Adipocyte (in vitro differentiated cells): Measurements from ENCODE around the gene POR.

ENCODE experiments used
- DNase-seq: peaks from one replicate; pipeline ENCODE4 v3.0.0-alpha.2; 2015; ENCODE audit warnings: low read depth
- H3K27me3 ChIP-seq: replicated peaks from 2 replicates; pipeline ENCODE4 v1.7.0; 2013; ENCODE audit warnings: mild to moderate bottlenecking, low read length, moderate library complexity; ENCODE audit not compliant: control insufficient read depth, insufficient read depth
- H3K36me3 ChIP-seq: 2 replicates; pipeline ENCODE4 v1.7.0; 2013; ENCODE audit warnings: low read length, mild to moderate bottlenecking, moderate library complexity; ENCODE audit not compliant: control insufficient read depth, insufficient read depth, severe bottlenecking
- H3K4me1 ChIP-seq: 2 replicates; pipeline ENCODE4 v1.7.0; 2013; ENCODE audit warnings: mild to moderate bottlenecking, low read length, moderate library complexity; ENCODE audit not compliant: control insufficient read depth, insufficient read depth
- H3K4me3 ChIP-seq: 2 replicates; pipeline ENCODE4 v1.7.0; 2013; ENCODE audit warnings: mild to moderate bottlenecking, low read length, moderate library complexity
- H3K9ac ChIP-seq: 2 replicates; pipeline ENCODE4 v1.7.0; 2013; ENCODE audit warnings: mild to moderate bottlenecking, low read length, moderate library complexity
- H3K9me3 ChIP-seq: 2 replicates; pipeline ENCODE4 v1.7.0; 2013; ENCODE audit warnings: mild to moderate bottlenecking, low read length, moderate library complexity; ENCODE audit not compliant: control insufficient read depth

Gene POR

DNA sequence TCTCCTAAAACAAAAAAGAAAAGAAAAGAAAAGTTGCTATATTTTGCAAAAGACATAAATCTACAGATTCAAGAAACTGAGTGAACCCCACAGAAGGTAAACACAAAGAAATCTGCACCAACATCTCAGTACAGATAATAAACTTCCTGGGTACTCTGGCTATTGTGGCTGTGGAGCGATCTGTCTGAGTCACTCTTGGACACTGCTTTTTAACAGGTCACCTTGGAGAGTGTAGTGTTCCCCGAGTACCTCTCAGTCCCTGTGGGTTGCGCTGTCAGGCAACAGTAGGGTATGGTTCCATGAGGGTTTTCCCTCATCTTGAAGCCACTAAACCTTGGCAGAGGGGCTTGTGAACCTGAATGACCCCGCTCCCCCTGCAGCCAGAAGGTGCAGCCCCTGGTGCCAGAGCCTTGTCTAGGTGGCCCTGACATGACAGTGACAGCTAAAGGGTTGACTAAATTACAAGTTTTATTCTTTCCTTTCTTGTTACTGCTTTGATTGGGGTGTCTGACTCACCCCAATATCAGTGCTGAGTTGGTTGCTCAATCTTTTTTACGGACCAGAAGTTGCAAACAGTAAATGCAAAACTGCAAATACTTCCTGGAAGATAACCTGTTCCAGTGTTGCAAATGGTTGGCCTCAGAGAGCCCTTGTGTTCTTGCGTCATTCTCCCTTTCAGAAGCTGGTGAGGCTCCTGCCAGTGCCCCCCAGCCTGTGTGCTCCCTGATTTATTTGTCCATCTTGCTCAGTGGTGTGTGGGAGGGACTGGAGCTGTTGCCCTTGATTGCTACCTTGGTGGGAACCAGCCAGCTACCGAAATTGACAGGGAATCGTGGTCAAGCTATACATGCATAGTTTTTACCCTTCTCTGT lies 30.6 kb downstream of the POR start:
- peaks cover 40% of the 10 kb centered on the region for H3K36me3 ChIP-seq
- H3K9ac ChIP-seq, result peak overlapping the region; percentile 22
- DNase-seq, result peak; percentile 36
- H3K4me1 ChIP-seq, result peaks cover 37% of the 10 kb centered on the region
- H3K9me3 ChIP-seq, result no peaks in the 10 kb centered on the region
- no peaks in the 10 kb centered on the region for H3K27me3 ChIP-seq
- no peak overlapping the region for H3K4me3 ChIP-seq

- DNase-seq, result no peak
- H3K36me3 ChIP-seq, result peaks cover 32% of the 10 kb centered on the region
- H3K9ac ChIP-seq, result no peak overlapping the region
- H3K27me3 ChIP-seq, result no peaks in the 10 kb centered on the region
- peaks cover 41% of the 10 kb centered on the region for H3K4me1 ChIP-seq
- no peak overlapping the region for H3K4me3 ChIP-seq
- no peaks in the 10 kb centered on the region for H3K9me3 ChIP-seq
These were observed 31.4 kb downstream of the POR start for GRCh38 chr7:75946207-75946855.

GRCh38 chr7:75948179-75948578 lies 33.2 kb downstream of the POR start:
- Histone ChIP-seq H3K4me1 (peaks cover 45% of the 10 kb centered on the region), H3K9ac (no peak overlapping the region), H3K9me3 (no peaks in the 10 kb centered on the region), H3K27me3 (no peaks in the 10 kb centered on the region), H3K36me3 (peaks cover 29% of the 10 kb centered on the region), H3K4me3 (no peak overlapping the region)
- no peak for DNase-seq

DNA sequence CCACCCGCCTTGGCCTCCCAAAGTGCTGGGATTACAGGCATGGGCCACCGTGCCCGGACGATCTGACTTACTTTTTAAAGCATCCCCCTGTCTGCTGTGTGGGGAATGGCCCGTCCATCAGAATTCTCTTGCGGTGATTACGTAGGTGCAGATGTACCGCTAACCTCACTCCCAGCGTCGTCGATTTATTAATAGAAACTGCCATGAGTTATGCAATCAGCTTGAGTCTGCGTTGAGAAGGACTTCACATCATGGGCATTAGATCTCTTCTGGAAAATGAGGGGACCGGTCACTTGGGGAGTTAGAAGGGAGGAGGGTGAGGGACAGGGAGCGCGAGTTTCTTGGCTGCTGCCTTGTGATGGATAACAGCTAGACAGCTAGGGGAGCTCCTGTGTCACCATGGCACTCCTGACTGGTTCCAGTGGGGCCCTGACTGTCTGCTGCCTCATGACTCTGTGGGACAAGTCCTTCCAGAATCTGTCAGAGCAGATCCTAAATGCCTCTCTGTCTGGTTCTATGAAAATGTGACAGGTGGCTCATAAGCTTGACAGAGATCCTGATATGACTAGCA lies 35.2 kb downstream of the POR start:
- no peak overlapping the region for H3K4me3 ChIP-seq
- H3K9me3 ChIP-seq, result no peaks in the 10 kb centered on the region
- H3K27me3 ChIP-seq, result no peaks in the 10 kb centered on the region
- no peak for DNase-seq
- H3K4me1 ChIP-seq, result peaks cover 27% of the 10 kb centered on the region
- H3K9ac ChIP-seq, result no peak overlapping the region
- H3K36me3 ChIP-seq, result peaks cover 37% of the 10 kb centered on the region

- H3K27me3 ChIP-seq, result no peaks in the 10 kb centered on the region
- H3K4me1 ChIP-seq, result peaks cover 18% of the 10 kb centered on the region
- H3K4me3 ChIP-seq, result no peak overlapping the region
- peak; percentile 80 for DNase-seq
- no peaks in the 10 kb centered on the region for H3K9me3 ChIP-seq
- peaks cover 51% of the 10 kb centered on the region for H3K36me3 ChIP-seq
- H3K9ac ChIP-seq, result no peak overlapping the region
These were observed 36.6 kb downstream of the POR start for GRCh38 chr7:75951506-75951905.

DNA sequence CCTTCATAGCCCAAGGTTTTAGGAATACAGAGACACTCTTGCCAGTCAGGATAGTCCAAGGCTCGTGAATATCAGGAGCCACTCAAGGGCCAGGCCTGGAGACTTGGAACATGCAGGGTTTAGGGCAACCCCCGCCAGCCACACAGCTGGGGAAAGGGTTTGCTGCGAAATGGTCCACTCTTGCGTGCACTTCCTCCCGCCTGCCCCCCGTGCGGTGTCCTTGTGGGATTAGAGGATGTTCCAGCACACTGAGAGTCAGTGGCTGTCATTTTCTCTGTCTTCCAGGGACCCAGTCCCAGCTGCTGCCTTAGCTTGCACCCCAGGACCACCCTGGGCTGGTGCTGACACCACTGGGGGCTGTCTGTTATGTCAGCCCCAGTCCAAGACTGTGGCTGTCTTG lies 38.5 kb downstream of the POR start:
- H3K9me3 ChIP-seq, result no peaks in the 10 kb centered on the region
- no peaks in the 10 kb centered on the region for H3K27me3 ChIP-seq
- H3K4me1 ChIP-seq, result peaks cover 16% of the 10 kb centered on the region
- H3K4me3 ChIP-seq, result no peak overlapping the region
- DNase-seq, result no peak
- no peak overlapping the region for H3K9ac ChIP-seq
- peaks cover 53% of the 10 kb centered on the region for H3K36me3 ChIP-seq

DNA sequence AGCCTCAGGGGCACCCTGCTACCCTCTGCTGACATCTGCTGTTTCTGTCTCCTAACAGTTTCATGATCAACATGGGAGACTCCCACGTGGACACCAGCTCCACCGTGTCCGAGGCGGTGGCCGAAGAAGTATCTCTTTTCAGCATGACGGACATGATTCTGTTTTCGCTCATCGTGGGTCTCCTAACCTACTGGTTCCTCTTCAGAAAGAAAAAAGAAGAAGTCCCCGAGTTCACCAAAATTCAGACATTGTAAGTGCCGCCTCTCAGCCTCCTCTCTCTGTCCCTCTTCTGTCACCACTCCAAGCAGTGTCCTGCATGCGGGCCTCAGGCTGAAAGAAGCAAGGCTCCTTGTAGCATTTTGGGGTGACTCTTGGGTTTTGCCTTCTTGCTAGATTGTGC lies 39.0 kb downstream of the POR start:
- Histone ChIP-seq H3K4me1 (peaks cover 16% of the 10 kb centered on the region), H3K4me3 (no peak overlapping the region), H3K36me3 (peaks cover 55% of the 10 kb centered on the region), H3K9me3 (no peaks in the 10 kb centered on the region), H3K27me3 (no peaks in the 10 kb centered on the region), H3K9ac (no peak overlapping the region)
- DNase-seq, result no peak

DNA sequence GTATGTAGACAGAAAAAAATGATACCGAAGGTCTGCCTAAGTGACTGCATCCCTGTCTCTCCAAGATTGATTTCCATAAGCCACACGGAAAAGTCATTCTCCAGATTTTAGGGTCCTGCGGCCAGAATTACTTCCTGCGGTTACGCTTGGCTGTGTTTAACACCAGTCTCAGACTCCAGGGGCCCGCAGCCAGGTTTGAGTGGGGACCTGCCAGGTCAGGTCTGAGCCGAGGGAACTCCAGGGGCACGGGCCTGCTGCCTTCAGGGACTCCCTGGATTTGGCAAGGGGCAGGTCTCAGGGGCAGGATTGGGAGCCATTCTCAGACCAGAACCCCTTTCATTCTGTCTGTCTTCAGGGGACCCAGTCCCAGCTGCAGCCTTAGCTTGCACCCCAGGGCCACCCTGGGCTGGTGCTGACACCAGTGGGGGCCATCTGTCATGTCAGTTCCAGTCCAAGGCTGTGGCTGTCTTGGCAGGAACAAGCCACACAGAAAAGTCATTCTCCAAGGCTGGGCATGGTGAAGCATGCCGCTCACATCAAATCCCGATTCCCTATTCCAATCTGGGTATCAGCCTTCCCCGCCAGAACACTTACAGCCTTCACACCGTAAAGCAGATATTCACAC lies 40.5 kb downstream of the POR start:
- H3K36me3 ChIP-seq, result peaks cover 70% of the 10 kb centered on the region

DNA sequence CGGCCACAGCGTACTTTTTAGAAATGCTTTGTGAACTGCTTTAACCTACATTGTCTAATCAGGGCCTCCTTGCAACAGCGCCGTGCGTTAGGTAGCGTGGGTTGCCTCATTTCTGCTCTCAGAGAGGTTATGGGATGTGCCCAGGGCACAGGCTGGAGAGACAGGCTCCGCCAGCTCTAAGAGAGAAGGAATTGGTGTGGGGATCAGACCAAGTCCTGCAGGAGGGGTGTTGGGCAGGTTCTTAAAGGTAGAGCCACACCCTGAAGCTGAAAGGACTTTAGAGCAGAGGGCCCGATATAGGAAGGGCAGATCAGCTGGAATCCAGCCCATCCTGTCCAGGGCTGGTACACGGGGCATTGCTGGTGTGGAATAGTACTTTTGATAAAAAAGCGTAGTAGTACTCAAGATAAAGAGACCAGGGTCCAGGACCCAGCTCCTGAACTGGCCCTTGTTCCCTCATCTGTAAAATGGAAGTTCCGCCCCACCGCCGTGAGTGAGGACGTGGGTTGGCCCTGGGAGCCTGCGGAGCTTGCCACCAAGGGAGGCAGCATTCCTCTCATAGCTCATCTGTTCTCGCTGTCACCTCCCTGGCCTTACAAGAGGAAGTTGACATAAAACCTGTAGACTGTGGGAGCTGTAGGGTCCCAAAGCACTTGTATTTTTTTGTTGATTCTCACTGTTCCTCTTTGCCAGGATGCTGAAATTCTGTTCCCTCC lies 42.2 kb downstream of the POR start:
- H3K9ac ChIP-seq, result no peak overlapping the region
- H3K4me3 ChIP-seq, result no peak overlapping the region
- no peaks in the 10 kb centered on the region for H3K9me3 ChIP-seq
- peaks cover 10% of the 10 kb centered on the region for H3K4me1 ChIP-seq
- H3K27me3 ChIP-seq, result no peaks in the 10 kb centered on the region
- DNase-seq, result no peak
- peaks cover 82% of the 10 kb centered on the region for H3K36me3 ChIP-seq

More for the DNA sequence above, 40.5 kb downstream of the POR start:
- peaks cover 12% of the 10 kb centered on the region for H3K4me1 ChIP-seq
- H3K9ac ChIP-seq, result no peak overlapping the region
- H3K4me3 ChIP-seq, result no peak overlapping the region
- H3K9me3 ChIP-seq, result no peaks in the 10 kb centered on the region
- no peak for DNase-seq
- H3K27me3 ChIP-seq, result no peaks in the 10 kb centered on the region

DNA sequence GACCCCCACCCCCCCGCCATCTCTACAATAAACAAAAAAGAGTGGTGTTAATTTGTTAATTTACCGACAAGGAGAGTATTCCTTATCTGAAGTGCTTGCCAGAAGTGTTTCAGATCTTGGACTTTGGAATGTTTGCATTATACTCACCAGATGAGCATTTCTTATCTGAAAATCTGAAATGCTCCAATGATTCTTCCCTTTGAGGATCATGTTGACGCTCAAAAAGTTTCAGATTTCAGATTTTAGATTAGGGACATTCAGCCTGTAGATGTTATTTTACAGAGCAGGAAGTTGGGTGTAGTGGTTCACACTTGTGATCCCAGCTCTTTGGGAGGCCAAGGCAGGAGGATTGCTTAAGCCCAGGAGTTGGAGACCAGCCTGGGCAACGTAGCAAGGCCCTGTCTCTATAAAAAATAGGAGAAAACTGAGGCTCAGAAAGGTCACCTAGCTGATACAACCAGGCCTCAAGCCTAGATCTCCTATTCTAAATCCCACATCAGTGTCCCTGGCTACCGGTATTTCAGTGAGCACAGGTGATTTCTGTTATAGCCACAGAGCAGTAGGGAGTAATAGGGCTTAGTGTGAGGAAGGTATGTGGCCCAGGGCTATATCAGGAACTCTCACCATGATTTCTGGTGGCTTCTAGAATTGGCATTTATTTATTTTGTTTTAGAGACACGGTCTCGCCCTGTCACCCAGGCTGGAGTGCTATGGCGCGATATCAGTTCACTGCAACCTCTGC lies 44.0 kb downstream of the POR start:
- Histone ChIP-seq H3K4me3 (no peak overlapping the region), H3K9ac (no peak overlapping the region), H3K9me3 (no peaks in the 10 kb centered on the region), H3K27me3 (no peaks in the 10 kb centered on the region), H3K4me1 (peaks cover 26% of the 10 kb centered on the region), H3K36me3 (peaks cover 75% of the 10 kb centered on the region)
- no peak for DNase-seq
